Lower lobe of right lung (tissue), 2 donors: ENCODE results near the gene SEMA4B. TPM values are rescaled to one million over a fixed set of nuclear protein-coding genes. Genes with fewer than 3 reads are reported as not detected.

Experiments
- ATAC-seq, 2 donors: fragments of 200-7000 bp; cut with Tn5 transposase; one replicate each; pipeline ENCODE4 v1.9.1; 2020 to 2022; ENCODE audit warnings: mild to moderate bottlenecking in 2 of 2, moderate library complexity in 2 of 2
- DNase-seq: peaks from one replicate; pipeline ENCODE4 v3.0.0-alpha.2; 2020
- H3K27ac ChIP-seq: fragments of 200-600 bp; one replicate; pipeline ENCODE4 v1.8.0; 2022
- H3K27me3 ChIP-seq: fragments of 200-600 bp; one replicate; pipeline ENCODE4 v1.8.0; 2022; ENCODE audit warnings: low read depth
- H3K36me3 ChIP-seq: fragments of 200-600 bp; one replicate; pipeline ENCODE4 v1.8.0; 2022; ENCODE audit warnings: mild to moderate bottlenecking
- H3K4me1 ChIP-seq: fragments of 200-600 bp; one replicate; pipeline ENCODE4 v1.8.0; 2022
- H3K4me3 ChIP-seq: fragments of 200-600 bp; one replicate; pipeline ENCODE4 v1.8.0; 2022; ENCODE audit warnings: mild to moderate bottlenecking
- H3K9me3 ChIP-seq: fragments of 200-600 bp; one replicate; pipeline ENCODE4 v1.8.0; 2022
- intact Hi-C: fragments of 100-400 bp; cut with DNase I; formaldehyde crosslinking; loops from one replicate; pipeline ENCODE4 v1.11.0; 2022
- total RNA-seq: library from RNA; stranded (reverse); fragmentation: NEBNext Ultra II Directional; extraction: Animal tissue kit (Norgen Biotek cat#: 25700); gene quantifications from one replicate; pipeline ENCODE4 v1.2.1, GENCODE V29; 2021
- TF ChIP-seq, protein P1 (sequence below): fragments of 200-600 bp; IDR thresholded peaks from one replicate; pipeline ENCODE4 v1.8.0; 2022; ENCODE audit warnings: antibody characterized with exemption, mild to moderate bottlenecking
- donor health status: DM: no; HTN: yes; CAD: no; lungs with severe emphysema.

The SEMA4B gene
- total RNA-seq, 1 donor from 2014 or later: 48.1 TPM

DNA sequence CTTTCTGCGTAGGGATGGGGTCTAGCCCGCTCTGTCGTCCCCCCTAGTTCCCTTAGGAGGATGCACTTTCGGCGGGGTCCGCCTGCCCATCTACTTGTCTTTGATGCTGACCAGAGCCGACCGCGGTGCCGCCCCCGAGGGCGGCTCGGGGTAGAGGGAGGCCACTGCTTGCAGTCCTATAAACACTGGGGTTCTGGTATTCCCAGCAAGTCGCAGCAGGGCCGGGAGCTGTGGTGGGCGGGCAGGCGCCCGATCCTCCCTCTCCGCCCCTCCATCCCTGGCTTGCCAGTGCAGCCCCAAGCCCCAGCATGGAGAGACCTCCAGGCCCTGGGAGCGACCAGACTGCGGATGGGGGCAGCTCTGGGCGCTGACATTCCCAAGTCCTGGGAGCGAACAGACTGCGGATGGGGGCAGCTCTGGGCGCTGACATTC, 830 bp downstream of the SEMA4B start:
- DNase-seq: no peak
- Histone ChIP-seq H3K27me3 (no peaks in the 10 kb centered on the region), H3K4me1 (peaks cover 23% of the 10 kb centered on the region), H3K9me3 (no peaks in the 10 kb centered on the region), H3K4me3 (peak overlapping the region; percentile 97), H3K36me3 (peaks cover 11% of the 10 kb centered on the region), H3K27ac (peak overlapping the region; percentile 80)
- TF ChIP-seq, protein P1, sequence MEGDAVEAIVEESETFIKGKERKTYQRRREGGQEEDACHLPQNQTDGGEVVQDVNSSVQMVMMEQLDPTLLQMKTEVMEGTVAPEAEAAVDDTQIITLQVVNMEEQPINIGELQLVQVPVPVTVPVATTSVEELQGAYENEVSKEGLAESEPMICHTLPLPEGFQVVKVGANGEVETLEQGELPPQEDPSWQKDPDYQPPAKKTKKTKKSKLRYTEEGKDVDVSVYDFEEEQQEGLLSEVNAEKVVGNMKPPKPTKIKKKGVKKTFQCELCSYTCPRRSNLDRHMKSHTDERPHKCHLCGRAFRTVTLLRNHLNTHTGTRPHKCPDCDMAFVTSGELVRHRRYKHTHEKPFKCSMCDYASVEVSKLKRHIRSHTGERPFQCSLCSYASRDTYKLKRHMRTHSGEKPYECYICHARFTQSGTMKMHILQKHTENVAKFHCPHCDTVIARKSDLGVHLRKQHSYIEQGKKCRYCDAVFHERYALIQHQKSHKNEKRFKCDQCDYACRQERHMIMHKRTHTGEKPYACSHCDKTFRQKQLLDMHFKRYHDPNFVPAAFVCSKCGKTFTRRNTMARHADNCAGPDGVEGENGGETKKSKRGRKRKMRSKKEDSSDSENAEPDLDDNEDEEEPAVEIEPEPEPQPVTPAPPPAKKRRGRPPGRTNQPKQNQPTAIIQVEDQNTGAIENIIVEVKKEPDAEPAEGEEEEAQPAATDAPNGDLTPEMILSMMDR: no peak
- intact Hi-C loops: no loop called here
- peak; percentile 13 to 31 for ATAC-seq

DNA sequence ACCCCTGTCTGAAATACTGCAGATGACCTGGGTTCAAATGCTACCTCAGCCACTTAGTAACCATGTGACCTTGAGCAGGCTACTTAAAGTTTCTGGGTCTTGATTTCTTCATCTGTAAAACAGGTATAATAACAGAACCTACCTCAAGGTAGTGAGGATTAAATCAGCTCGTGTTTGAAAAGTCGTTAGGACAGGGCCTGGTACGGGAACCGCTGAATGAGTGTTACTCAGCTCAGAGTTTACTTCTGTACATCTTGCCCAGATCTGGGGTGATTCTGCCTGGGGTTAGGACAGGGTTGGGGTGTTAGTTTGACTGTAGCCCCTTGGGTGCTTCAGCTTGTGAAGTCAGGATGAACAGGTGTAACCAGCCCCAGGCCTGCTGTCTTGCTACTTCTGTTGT, 1.8 kb downstream of the SEMA4B start:
- TF ChIP-seq, protein P1: no peak
- Histone ChIP-seq H3K9me3 (no peaks in the 10 kb centered on the region), H3K4me1 (peaks cover 23% of the 10 kb centered on the region), H3K36me3 (peaks cover 16% of the 10 kb centered on the region), H3K4me3 (peak overlapping the region; percentile 97), H3K27me3 (no peaks in the 10 kb centered on the region), H3K27ac (no peak overlapping the region)
- intact Hi-C loops: no loop called here
- DNase-seq: no peak
- no peak for ATAC-seq

- H3K27ac ChIP-seq: no peak overlapping the region
- H3K36me3 ChIP-seq: peaks cover 16% of the 10 kb centered on the region
- TF ChIP-seq, protein P1: no peak
- intact Hi-C loops: no loop called here
- DNase-seq: no peak
- ATAC-seq: no peak
- no peaks in the 10 kb centered on the region for H3K9me3 ChIP-seq
- H3K4me1 ChIP-seq: peaks cover 23% of the 10 kb centered on the region
- H3K4me3 ChIP-seq: no peak overlapping the region
- no peaks in the 10 kb centered on the region for H3K27me3 ChIP-seq
Measured at GRCh38 chr15:90203473-90203872, 2.3 kb downstream of the SEMA4B start.

- peaks cover 16% of the 10 kb centered on the region for H3K36me3 ChIP-seq
- DNase-seq (no peak), ATAC-seq (no peak)
- H3K27ac ChIP-seq: no peak overlapping the region
- intact Hi-C loops: no loop called here
- peaks cover 23% of the 10 kb centered on the region for H3K4me1 ChIP-seq
- H3K4me3 ChIP-seq: no peak overlapping the region
- no peaks in the 10 kb centered on the region for H3K9me3 ChIP-seq
- TF ChIP-seq, protein P1: no peak
- no peaks in the 10 kb centered on the region for H3K27me3 ChIP-seq
Measured at GRCh38 chr15:90203922-90204321, 2.8 kb downstream of the SEMA4B start.

DNA sequence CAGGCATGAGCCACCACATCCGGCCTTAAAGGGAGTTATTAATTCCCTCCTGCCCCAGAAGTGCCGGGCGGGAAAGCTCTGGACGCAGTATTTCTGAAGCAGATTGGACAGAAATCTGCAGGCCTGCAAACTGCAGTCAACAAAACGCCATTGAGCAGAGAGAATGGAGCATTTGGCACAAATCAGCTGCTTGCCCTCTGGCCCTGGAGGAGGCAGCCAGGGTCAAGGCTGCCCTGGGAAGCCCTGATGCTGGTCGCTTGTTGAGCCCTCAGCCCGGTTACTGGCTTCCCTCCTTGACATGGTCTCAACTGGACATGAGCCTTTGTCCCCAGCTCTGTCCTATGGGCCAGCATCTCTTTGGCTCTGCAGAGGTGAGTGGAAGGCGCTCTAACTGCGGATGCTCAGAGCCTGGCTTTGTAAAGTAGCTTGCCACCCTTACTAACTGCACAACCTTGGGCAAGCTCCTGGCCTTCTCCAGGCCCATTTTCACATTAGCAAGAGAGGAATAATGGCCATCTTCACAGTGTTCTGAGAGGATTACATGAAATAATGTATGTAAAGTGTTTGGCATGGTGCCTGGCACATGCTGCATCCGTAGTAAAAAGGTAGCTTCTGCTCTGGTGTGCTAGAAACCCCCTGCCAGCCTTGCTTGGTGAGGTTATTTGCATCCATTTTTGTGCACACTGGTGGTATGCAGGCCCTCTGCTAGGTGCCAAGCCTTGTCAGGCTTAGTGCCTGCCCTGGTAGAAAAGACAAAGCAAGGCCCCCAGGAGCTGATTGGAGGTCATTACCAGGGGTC, 4.1 kb downstream of the SEMA4B start:
- H3K4me1 ChIP-seq: peaks cover 28% of the 10 kb centered on the region
- TF ChIP-seq, protein P1: no peak

More for the DNA sequence above, 4.1 kb downstream of the SEMA4B start:
- Histone ChIP-seq H3K9me3 (no peaks in the 10 kb centered on the region), H3K27ac (no peak overlapping the region), H3K36me3 (peaks cover 16% of the 10 kb centered on the region), H3K4me3 (no peak overlapping the region), H3K27me3 (no peaks in the 10 kb centered on the region)
- ATAC-seq (no peak), DNase-seq (no peak)
- intact Hi-C loops: no loop called here
